BJ (cell line): Measurements from ENCODE around the gene TUBGCP6. TPM values are rescaled to one million over a fixed set of nuclear protein-coding genes. Genes with fewer than 3 reads are reported as not detected.

ENCODE experiments used
- CTCF ChIA-PET: fragments of 350-600 bp; formaldehyde crosslinking; extraction: SDS; loops from one replicate; lab custom pipeline; 2021; ENCODE audit warnings: antibody characterized with exemption, inconsistent platforms; lab: Yijun Ruan, JAX
- POLR2A ChIA-PET: fragments of 300-600 bp; sonication (Branson Sonifier 250); formaldehyde crosslinking; extraction: SDS; loops from one replicate; lab custom pipeline; 2021; ENCODE audit warnings: antibody characterized with exemption; lab: Charles Lee
- DNase-seq: peaks from one replicate; pipeline ENCODE4 v3.0.0-alpha.2; 2011; ENCODE audit warnings: low read depth
- H3K27me3 ChIP-seq: 2 replicates; pipeline ENCODE4 v1.6.0; 2011; ENCODE audit warnings: low read length; ENCODE audit not compliant: control insufficient read depth, insufficient read depth
- H3K36me3 ChIP-seq: 2 replicates; pipeline ENCODE4 v1.5.1; 2011; ENCODE audit warnings: low read length; ENCODE audit not compliant: control insufficient read depth, insufficient read depth
- H3K4me3 ChIP-seq: 2 replicates; pipeline ENCODE4 v1.5.1; 2011; ENCODE audit warnings: low read depth, mild to moderate bottlenecking, control low read depth, low read length
- CTCF ChIP-seq: IDR thresholded peaks from 2 replicates; pipeline ENCODE4 v1.5.1; 2011; ENCODE audit warnings: low read depth, mild to moderate bottlenecking, control low read depth, inconsistent platforms, low read length, moderate library complexity; ENCODE audit not compliant: insufficient read depth
- polyA plus RNA-seq: library from polyadenylated mRNA; depleted of rRNA; stranded (reverse); fragments of >200 nt; gene quantifications from 2 replicates; pipeline ENCODE4 v1.2.3, GENCODE V29; 2011

Gene TUBGCP6
- polyA plus RNA-seq, 1 experiment = 17.5 TPM

GRCh38 chr22:50282361-50283155 is 37.7 kb upstream of the TUBGCP6 start:
- ChIA-PET CTCF (interaction anchor here (0.6 to 1.2 kb wide), 4 partner anchors 11 to 24 kb away, joined by 3 to 4 read pairs (median 4); no protein-coding TSS in a partner anchor), POLR2A (no interaction called here)
- no peak for DNase-seq
- H3K4me3 ChIP-seq = no peak overlapping the region
- H3K27me3 ChIP-seq = no peaks in the 10 kb centered on the region
- H3K36me3 ChIP-seq = peaks cover 75% of the 10 kb centered on the region
- no peak for TF ChIP-seq CTCF

GRCh38 chr22:50281957-50282356 is 37.1 kb upstream of the TUBGCP6 start:
- no peak for DNase-seq
- Histone ChIP-seq H3K27me3 (no peaks in the 10 kb centered on the region), H3K36me3 (peaks cover 74% of the 10 kb centered on the region), H3K4me3 (no peak overlapping the region)
- POLR2A ChIA-PET = no interaction called here
- CTCF ChIA-PET = interaction anchor here (1.2 to 1.6 kb wide), 2 partner anchors 12 to 16 kb away, joined by 4 read pairs; no protein-coding TSS in a partner anchor
- no peak for TF ChIP-seq CTCF

- ChIA-PET CTCF (interaction anchor here (1.6 kb wide), 3 partner anchors 16 to 45 kb away, joined by 4 to 5 read pairs (median 4); partner anchors contain the start of gene DENND6B), POLR2A (no interaction called here)
- Histone ChIP-seq H3K4me3 (no peak overlapping the region), H3K27me3 (no peaks in the 10 kb centered on the region), H3K36me3 (peaks cover 73% of the 10 kb centered on the region)
- TF ChIP-seq CTCF = no peak
- no peak for DNase-seq
Measured at GRCh38 chr22:50281384-50281760, 36.5 kb upstream of the TUBGCP6 start.

- Histone ChIP-seq H3K36me3 (peaks cover 71% of the 10 kb centered on the region), H3K27me3 (no peaks in the 10 kb centered on the region), H3K4me3 (no peak overlapping the region)
- CTCF ChIA-PET = interaction anchor here (1.0 to 1.6 kb wide), 5 partner anchors 10 to 61 kb away, joined by 4 to 5 read pairs (median 4); partner anchors contain the start of gene DENND6B
- TF ChIP-seq CTCF = no peak
- no peak for DNase-seq
- POLR2A ChIA-PET = no interaction called here
Measured at GRCh38 chr22:50280708-50281383, 36.0 kb upstream of the TUBGCP6 start.
